CD4-positive, alpha-beta T cell (primary cell): ENCODE measurements around the gene WDR64. TPM values are rescaled to one million over a fixed set of nuclear protein-coding genes. Genes with fewer than 3 reads are reported as not detected.
A peak's percentile ranks its signal among the peaks of the same experiment; 100 is the strongest.
"Not testable (repeated sequence)": the region's sequence is repeated elsewhere in the genome, so short reads cannot be mapped to it uniquely, and the experiment has no call there.

Experiments used
- ATAC-seq: fragments of 200-7000 bp; cut with Tn5 transposase; one replicate; pipeline ENCODE4 v1.10.0; 2022; ENCODE audit warnings: mild to moderate bottlenecking; ENCODE audit not compliant: poor library complexity
- CTCF ChIA-PET: fragments of 350-600 bp; sonication (Branson Sonifier 250); formaldehyde crosslinking; loops from one replicate; lab custom pipeline; 2021; ENCODE audit warnings: antibody characterized with exemption, inconsistent platforms; lab: Charles Lee
- POLR2A ChIA-PET: fragments of 350-600 bp; sonication (Branson Sonifier 250); formaldehyde crosslinking; loops from one replicate; lab custom pipeline; 2021; ENCODE audit warnings: antibody characterized with exemption, inconsistent platforms; lab: Charles Lee
- DNase-seq, 14 experiments: peaks; one replicate each; pipeline ENCODE4 v3.0.0-alpha.2; 2013 to 2020; ENCODE audit warnings: mixed read lengths in 2 of 14
- H3K27ac ChIP-seq, 2 donors: one replicate each; pipeline versions ENCODE4 v1.5.1 to v1.7.0; 2013; ENCODE audit warnings: low read length in 2 of 2, low read depth in 1 of 2, mild to moderate bottlenecking in 1 of 2
- H3K27me3 ChIP-seq, 2 experiments: 1 replicate in 1 of 2; 2 replicates in 1 of 2; pipeline versions ENCODE4 v1.6.1 to v1.7.0; 2013; ENCODE audit warnings: low read length in 2 of 2, control low read depth in 1 of 2, mild to moderate bottlenecking in 1 of 2, moderate library complexity in 1 of 2; ENCODE audit not compliant: insufficient read depth in 2 of 2, control insufficient read depth in 1 of 2
- H3K36me3 ChIP-seq: one replicate; pipeline ENCODE4 v1.6.1; 2013; ENCODE audit warnings: low read length, control low read depth; ENCODE audit not compliant: insufficient read depth
- H3K4me1 ChIP-seq: one replicate; pipeline ENCODE4 v1.6.1; 2013; ENCODE audit warnings: low read length, control low read depth; ENCODE audit not compliant: insufficient read depth
- H3K4me3 ChIP-seq: one replicate; pipeline ENCODE4 v1.5.1; 2013; ENCODE audit warnings: mild to moderate bottlenecking, low read length, moderate library complexity
- H3K9me3 ChIP-seq, 2 experiments: 1 replicate in 1 of 2; 2 replicates in 1 of 2; pipeline versions ENCODE4 v1.6.1 to v1.7.0; 2013; ENCODE audit warnings: low read length in 2 of 2, mild to moderate bottlenecking in 2 of 2, control low read depth in 1 of 2, moderate library complexity in 1 of 2; ENCODE audit not compliant: control insufficient read depth in 1 of 2, insufficient read depth in 1 of 2
- H3K27ac Mint-ChIP-seq: one replicate; pipeline ENCODE4 v1.8.0; 2020; ENCODE audit warnings: mixed read lengths
- H3K27me3 Mint-ChIP-seq: one replicate; pipeline ENCODE4 v1.8.0; 2021; ENCODE audit warnings: mixed read lengths
- H3K36me3 Mint-ChIP-seq: one replicate; pipeline ENCODE4 v1.8.0; 2021; ENCODE audit warnings: low read depth, mixed read lengths
- H3K4me1 Mint-ChIP-seq: one replicate; pipeline ENCODE4 v1.8.0; 2021; ENCODE audit warnings: low read depth, mixed read lengths
- H3K4me3 Mint-ChIP-seq: one replicate; pipeline ENCODE4 v1.8.0; 2020; ENCODE audit warnings: mild to moderate bottlenecking, mixed read lengths
- H3K9me3 Mint-ChIP-seq: one replicate; pipeline ENCODE4 v1.8.0; 2020; ENCODE audit warnings: mixed read lengths
- CTCF ChIP-seq: fragments of 200-600 bp; IDR thresholded peaks from one replicate; pipeline ENCODE4 v1.8.0; 2022; ENCODE audit warnings: antibody characterized with exemption, mild to moderate bottlenecking
- intact Hi-C, 2 experiments: fragments of 100-400 bp; cut with DNase I in 1 of 2; cut with micrococcal nuclease in 1 of 2; formaldehyde crosslinking; loops; one replicate each; pipeline versions ENCODE4 v1.15.1 to v1.9.0; 2023 to 2025; cut with DNase I, micrococcal nuclease
- total RNA-seq, 174 experiments: library from RNA in 2 of 174; stranded (reverse) in 2 of 174; gene quantifications; one replicate each; pipeline ENCODE4 v1.2.3 and lab custom pipeline; 2021 to 2026

The WDR64 gene
- total RNA-seq, 2 experiments from 2014 or later: 0.67 TPM; not detected in 1

- peaks cover 23% of the 10 kb centered on the region for H3K4me1 Mint-ChIP-seq
- no peaks in the 10 kb centered on the region for H3K27me3 Mint-ChIP-seq
- ChIA-PET CTCF (interaction anchor here (0.6 to 0.7 kb wide), 2 partner anchors 87 to 132 kb away, joined by 4 read pairs; no protein-coding TSS in a partner anchor), POLR2A (interaction anchor here (0.6 kb wide), 1 partner anchor 14 kb away, joined by 3 read pairs; no protein-coding TSS in a partner anchor)
- Histone ChIP-seq H3K27ac (no peak overlapping the region), H3K27me3 (no peaks in the 10 kb centered on the region), H3K4me3 (no peak overlapping the region), H3K4me1 (peaks cover 10% of the 10 kb centered on the region), H3K36me3 (no peaks in the 10 kb centered on the region), H3K9me3 (no peaks in the 10 kb centered on the region)
- H3K36me3 Mint-ChIP-seq: no peaks in the 10 kb centered on the region
- intact Hi-C loops: loop anchor here in 1 of 2 experiments (5.0 kb wide), 2 partner anchors 37 to 52 kb away; partner anchors contain the start of genes CHML and OPN3
- no peaks in the 10 kb centered on the region for H3K9me3 Mint-ChIP-seq
- DNase-seq (no peak), ATAC-seq (no peak)
- H3K4me3 Mint-ChIP-seq: no peak overlapping the region
- no peak overlapping the region for H3K27ac Mint-ChIP-seq
- TF ChIP-seq CTCF: no peak
These were observed 27.3 kb downstream of the WDR64 start for GRCh38 chr1:241679404-241679803.

GRCh38 chr1:241679961-241680360, 27.9 kb downstream of the WDR64 start:
- no peak for ATAC-seq
- H3K27me3 Mint-ChIP-seq: no peaks in the 10 kb centered on the region
- Histone ChIP-seq H3K27me3 (no peaks in the 10 kb centered on the region), H3K4me1 (peaks cover 10% of the 10 kb centered on the region), H3K27ac (no peak overlapping the region), H3K4me3 (no peak overlapping the region), H3K36me3 (no peaks in the 10 kb centered on the region), H3K9me3 (no peaks in the 10 kb centered on the region)
- ChIA-PET CTCF (no interaction called here), POLR2A (no interaction called here)
- TF ChIP-seq CTCF: no peak
- no peak overlapping the region for H3K27ac Mint-ChIP-seq
- H3K9me3 Mint-ChIP-seq: no peaks in the 10 kb centered on the region
- DNase-seq: no peak
- intact Hi-C loops: loop anchor here in 1 of 2 experiments (5.0 kb wide), 2 partner anchors 38 to 53 kb away; partner anchors contain the start of genes CHML and OPN3
- peak overlapping the region; percentile 25 for H3K4me3 Mint-ChIP-seq
- no peaks in the 10 kb centered on the region for H3K36me3 Mint-ChIP-seq
- peaks cover 23% of the 10 kb centered on the region for H3K4me1 Mint-ChIP-seq

- intact Hi-C loops, DNase-seq, H3K4me1 ChIP-seq, H3K9me3 Mint-ChIP-seq, H3K4me3 ChIP-seq, H3K27me3 ChIP-seq, H3K36me3 ChIP-seq, H3K27me3 Mint-ChIP-seq, ATAC-seq, H3K9me3 ChIP-seq, H3K4me3 Mint-ChIP-seq, H3K27ac ChIP-seq, H3K27ac Mint-ChIP-seq, POLR2A ChIA-PET, H3K36me3 Mint-ChIP-seq: not testable (repeated sequence)
- CTCF ChIA-PET: interaction anchor here (1.4 kb wide), 1 partner anchor 13 kb away, joined by 5 read pairs; no protein-coding TSS in a partner anchor
- peaks cover 11% of the 10 kb centered on the region for H3K4me1 Mint-ChIP-seq
These were observed 29.9 kb downstream of the WDR64 start for GRCh38 chr1:241681861-241682448.
